SH-SY5Y (cell line): ENCODE measurements around the gene FCRL5.

Source experiments
- GATA2 ChIP-seq: IDR thresholded peaks from 2 replicates; pipeline ENCODE4 v1.6.1; 2011; ENCODE audit warnings: mild to moderate bottlenecking, low read depth, low read length
- GATA3 ChIP-seq: IDR thresholded peaks from 2 replicates; pipeline ENCODE4 v1.6.1; 2011; ENCODE audit warnings: low read depth, mild to moderate bottlenecking, low read length, moderate library complexity

GRCh38 chr1:157495285-157495684, 57.0 kb downstream of the FCRL5 start:
- TF ChIP-seq GATA2 (no peak), GATA3 (no peak)
